Stimulated activated CD8-positive, alpha-beta memory T cell treated with anti-CD3 and anti-CD28 coated beads, Interleukin-7, amount 100 ng/mL, for 24 hours (primary cell): Measurements from ENCODE around the gene AASDH.

ENCODE experiments used
- DNase-seq: peaks from one replicate; pipeline ENCODE4 v3.0.0-alpha.2; 2020; ENCODE audit warnings: low read depth

AASDH gene

DNA sequence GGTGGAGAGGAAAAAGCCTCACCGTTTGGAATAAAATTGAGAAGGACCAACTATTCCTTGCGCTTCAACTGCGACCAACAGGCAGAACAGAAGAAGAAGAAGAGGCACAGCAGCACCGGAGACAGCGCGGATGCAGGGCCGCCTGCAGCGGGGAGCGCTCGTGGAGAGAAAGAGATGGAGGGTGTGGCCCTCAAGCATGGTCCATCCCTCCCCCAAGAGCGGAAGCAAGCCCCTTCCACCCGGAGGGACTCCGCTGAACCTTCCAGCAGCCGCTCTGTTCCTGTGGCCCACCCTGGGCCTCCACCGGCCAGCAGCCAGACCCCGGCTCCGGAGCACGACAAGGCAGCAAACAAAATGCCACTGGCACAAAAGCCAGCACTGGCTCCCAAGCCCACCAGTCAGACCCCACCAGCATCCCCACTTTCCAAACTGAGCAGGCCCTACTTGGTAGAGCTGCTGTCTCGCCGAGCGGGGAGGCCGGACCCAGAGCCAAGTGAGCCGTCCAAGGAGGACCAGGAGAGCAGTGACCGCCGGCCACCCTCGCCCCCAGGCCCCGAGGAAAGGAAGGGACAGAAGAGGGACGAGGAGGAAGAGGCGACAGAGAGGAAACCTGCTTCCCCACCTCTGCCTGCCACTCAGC lies 71.2 kb downstream of the AASDH start:
- no peak for DNase-seq

DNA sequence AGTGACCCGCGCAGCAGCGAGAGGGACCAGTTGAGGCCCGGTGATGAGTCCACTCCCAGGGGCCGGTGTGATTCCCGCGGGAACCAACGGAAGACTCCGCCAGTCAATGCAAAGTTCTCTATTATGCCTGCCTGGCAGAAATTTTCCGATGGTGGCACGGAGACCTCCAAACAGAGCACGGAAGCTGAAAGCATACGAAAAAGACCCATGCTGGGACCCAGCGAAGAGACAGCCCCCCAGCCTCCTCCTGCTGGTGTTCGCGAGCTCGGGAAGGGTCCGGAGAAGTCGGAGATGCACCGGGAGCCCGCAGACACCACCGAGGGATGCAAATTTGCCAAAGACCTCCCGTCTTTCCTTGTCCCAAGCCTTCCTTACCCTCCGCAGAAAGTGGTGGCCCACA lies 71.7 kb downstream of the AASDH start:
- no peak for DNase-seq

DNA sequence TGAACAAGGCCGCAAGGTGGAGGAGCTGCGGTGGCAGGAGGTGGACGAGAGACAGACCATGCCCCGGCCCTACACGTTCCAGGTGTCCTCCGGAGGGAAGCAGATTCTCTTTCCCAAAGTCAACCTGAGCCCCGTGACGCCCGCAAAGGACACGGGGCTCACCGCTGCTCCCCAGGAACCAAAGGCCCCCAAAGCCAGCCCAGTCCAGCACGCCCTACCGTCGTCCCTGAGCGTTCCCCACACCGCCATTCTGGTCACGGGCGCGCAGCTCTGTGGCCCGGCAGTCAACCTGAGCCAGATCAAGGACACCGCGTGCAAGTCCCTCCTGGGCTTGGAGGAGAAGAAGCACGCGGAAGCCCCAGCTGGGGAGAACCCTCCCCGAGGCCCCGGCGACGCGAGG lies 72.2 kb downstream of the AASDH start:
- DNase-seq: no peak

DNA sequence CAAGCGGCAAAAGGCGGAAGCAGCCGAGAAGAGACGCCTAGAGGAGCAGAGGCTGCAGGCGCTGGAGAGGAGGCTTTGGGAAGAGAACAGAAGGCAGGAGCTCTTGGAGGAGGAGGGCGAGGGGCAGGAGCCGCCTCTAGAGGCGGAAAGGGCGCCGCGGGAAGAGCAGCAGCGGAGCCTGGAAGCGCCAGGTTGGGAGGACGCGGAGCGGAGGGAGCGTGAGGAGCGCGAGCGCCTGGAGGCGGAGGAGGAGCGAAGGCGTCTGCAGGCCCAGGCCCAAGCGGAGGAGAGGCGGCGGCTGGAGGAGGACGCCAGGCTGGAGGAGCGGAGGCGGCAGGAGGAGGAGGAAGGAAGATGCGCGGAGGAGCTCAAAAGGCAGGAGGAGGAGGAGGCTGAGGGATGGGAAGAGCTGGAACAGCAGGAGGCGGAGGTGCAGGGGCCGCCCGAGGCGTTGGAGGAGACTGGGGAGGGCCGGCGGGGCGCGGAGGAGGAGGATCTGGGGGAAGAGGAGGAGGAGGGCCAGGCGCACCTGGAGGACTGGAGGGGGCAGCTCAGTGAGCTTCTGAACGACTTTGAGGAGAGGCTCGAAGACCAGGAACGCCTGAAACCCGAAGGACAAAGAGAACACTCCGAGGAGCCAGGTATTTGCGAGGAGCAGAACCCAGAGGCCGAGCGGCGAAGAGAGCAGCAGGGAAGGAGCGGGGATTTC lies 72.9 kb downstream of the AASDH start:
- DNase-seq: no peak

DNA sequence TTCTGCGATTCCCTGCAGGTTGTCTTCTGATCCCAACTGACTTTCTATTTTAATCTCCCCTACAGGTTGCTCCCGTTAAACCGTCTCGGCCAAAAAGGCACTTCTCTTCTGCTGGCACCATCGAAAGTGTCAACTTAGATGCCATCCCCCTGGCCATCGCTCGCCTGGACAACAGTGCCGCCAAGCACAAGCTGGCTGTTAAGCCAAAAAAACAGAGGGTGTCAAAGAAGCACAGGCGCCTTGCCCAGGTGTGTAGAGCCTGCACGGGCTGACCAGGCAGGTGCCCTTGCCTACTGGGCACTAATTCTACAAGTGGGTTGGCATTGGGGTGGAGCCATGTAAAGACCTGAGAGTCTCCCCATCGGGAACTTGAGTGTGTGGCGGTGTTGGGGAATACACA lies 74.2 kb downstream of the AASDH start:
- no peak for DNase-seq

DNA sequence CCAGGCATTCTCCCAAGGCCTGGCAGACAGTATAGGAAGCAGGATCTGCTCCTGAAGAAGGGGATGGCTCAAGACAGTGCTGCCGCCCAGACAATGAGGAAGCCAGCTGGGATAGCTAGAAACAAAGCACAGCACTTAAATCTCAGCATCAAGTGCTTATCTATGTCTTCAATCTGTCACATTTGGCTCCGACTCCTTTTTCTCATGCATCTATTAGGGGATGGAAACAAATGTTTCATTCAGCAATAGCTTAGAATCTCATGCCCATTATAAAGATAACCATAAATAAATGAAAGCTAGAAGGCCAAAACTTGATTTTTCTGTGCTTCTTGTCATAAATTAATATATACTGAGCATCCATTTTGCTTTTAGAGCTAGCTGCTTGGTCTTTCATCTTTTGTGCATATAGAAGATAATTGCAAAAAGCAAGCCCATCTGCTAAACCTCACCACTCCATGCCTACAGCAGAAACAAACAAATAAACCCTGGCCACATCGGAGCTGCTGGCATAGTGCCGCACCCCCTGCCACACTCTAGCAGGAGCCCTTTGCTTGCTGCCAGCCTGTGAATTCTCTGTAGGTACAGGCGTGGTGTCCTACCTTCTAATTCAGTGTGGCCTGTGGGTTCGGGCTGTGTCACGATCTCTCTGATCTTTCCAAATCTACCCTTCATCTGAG lies 75.9 kb downstream of the AASDH start:
- DNase-seq: no peak

DNA sequence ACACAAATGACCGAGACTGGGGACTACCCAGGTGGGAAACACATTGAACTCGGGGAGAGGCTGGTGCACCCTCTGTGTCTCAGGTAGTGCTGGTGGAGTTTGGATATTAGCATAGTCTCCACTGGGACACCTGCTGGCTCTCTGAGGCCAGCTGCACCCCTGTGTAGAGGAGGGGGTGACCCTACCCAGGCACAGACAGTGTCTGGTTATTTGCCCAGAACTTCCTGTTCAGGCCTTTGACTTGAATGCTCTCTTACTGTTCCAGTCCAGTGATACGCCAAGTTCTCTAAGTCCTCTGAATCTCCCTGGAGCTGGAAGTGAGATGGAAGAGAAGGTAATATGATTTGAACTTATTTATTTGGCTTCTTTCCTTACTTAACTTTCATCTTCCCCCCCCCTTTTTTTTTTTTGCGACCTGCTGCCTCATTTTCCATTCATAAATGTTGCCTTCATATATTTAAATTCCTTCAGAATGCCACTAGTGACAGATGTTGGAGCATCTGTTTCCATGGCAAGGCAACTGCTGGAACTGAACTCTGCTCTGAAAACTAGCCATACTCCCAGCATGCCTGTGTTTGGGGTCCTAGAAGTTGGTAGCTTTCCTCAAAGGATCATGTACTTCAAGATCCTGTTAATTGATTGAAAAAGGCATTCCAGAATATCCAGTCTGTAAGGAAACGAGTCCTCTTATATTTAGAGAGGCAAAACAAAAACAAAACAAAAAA lies 76.7 kb downstream of the AASDH start:
- no peak for DNase-seq

DNA sequence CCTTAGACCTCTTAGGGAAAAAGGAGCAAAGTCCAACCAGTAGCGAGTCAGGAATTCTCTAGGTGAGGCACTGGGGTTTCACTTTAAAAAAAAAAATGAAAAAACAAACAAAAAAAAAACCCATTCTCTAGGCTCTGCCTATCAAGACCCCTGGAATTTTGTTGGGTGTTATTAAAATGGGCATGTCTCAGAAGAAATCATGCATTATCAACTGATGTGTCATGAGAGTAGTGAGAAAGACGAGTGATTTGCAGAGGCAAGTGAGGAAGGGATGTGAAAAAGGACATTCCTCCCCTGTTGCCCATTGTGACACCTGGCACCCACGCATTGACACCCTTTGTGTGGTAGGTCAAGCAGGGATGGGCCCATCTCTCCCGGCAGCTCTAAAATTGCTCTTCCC lies 78.9 kb downstream of the AASDH start:
- DNase-seq: no peak

DNA sequence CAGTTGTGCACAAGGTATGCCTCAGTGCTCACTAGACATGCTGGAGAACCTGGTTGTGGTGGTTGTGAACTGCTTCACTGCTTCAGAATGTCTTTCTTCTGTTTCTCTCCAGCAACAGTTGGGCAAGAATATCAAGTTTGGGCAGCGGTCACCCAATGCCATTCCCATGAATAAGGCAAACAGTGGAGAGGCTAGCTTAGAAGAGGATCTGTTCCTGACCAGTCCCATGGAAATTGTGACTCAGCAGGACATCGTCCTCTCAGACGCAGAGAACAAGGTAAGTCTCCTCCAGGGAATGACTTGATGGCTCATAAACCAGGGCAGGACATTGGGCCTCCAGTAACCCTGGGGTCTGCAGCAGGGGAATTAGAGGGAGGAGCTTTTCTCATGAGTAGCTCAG lies 79.9 kb downstream of the AASDH start:
- DNase-seq: no peak

DNA sequence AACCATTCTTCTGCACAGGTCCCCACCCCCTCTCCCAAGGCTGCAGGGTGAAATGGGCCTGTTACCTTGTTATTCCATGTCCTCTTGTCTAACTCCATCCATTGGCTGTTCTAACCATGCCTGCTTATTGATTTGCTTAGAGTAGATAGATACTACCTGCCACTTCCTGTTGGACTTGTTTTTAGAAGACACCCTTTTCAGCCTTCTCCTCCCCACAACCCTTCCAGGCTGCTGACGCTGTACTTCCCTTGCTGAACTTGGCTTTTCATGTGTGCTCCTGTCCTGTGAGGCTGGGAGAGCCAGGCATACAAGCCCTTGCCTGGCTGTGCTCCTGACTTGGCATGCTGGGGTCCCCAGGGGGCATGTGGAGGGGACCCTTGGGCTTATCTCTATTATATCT lies 81.9 kb downstream of the AASDH start:
- no peak for DNase-seq

DNA sequence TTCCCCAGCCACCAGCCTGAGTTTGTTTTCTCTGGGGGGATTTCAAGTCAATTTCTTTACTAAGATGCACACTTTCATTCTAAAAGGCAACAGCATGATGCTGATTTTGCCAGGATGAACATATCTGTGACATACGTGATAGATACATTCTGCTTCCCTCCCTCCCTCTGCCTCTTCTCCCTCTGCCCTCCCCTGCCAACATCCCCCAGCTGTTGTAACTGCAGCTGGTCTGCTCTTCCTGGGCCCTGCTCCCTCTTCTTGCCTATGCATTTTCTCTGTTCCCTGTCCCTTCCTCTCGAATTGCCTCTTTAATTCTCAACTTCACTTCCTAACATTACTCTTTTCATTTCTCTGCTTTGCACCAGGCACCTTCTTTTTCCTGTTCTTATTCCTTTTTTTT lies 83.4 kb downstream of the AASDH start:
- no peak for DNase-seq

DNA sequence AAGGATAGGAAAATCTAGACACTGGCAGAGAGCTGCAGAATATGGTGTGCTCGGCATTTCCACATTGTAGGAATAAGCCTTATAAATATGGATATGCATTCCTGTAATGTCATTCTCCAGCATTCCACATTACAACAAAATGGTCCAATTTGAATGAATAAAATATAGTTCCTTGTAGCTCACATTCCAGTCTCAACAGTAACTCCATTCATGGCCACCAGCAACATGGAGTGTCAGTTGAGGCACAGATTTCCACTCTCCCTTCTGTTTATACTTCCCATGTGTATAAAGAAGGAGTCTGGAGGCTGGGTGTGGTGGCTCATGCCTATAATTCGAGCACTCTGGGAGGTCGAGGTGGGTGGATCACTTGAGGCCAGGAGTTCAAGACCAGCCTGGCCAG lies 84.5 kb downstream of the AASDH start:
- DNase-seq: no peak

DNA sequence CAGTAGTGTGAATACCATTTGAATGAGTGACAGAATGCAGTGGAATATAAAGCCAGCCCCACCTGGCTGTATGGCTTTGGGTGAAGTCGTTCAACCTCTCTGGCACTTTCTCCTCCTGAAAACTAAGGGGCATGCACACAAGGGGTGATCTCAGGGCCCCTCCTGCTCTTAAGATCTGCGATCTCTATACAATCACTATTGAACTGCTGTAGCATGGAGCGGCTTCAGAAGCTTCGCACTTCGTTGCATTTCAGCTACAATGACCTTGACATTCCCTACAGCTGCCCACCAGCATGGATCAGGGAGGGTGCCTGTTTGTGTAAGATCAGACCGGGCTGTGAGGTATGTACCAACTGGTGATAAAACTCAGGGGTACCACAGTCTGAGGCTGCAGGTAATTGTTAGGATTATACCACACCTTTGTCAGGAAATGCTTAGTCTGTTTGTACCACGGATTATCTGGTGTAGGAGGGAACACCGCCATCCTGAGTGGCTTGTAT lies 85.2 kb downstream of the AASDH start:
- DNase-seq: no peak

DNA sequence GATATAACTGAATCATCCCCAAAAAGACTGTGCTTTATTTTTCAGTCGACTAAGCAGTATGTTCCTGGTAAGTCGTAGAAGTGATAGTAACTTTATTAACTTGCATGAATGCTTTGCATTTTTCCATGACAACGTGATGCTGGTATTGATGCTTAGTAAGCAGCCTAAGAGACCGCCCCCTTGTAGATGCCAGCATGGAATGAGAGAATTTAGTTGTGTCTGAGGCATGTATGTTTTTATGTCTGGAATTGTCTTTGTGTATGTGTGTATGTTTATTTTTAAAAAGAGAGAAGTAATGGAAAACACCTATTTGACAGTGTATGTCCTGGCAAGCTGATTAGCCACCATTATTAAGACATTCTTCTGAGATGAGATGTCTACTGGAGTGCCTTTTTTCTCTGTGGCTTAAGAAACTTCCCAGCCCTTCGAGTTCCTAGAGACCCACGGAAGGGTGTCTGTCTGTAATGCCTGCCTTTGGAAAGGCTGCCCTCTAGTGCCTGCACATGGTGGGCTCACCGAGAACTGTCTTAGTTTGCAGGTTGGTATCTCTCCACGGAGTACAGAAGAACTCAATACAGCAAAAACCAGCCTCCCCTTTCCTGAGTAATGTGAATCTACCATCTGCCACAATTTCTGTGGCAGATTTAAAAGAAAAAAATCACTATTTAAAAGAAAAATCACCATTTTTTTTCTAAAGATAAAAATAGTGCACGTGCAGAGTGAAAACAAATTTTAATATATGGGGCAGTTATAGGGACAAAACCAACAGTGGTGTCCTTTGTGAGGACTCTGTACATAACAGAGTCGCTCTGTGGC lies 85.9 kb downstream of the AASDH start:
- peak; percentile 21 for DNase-seq

DNA sequence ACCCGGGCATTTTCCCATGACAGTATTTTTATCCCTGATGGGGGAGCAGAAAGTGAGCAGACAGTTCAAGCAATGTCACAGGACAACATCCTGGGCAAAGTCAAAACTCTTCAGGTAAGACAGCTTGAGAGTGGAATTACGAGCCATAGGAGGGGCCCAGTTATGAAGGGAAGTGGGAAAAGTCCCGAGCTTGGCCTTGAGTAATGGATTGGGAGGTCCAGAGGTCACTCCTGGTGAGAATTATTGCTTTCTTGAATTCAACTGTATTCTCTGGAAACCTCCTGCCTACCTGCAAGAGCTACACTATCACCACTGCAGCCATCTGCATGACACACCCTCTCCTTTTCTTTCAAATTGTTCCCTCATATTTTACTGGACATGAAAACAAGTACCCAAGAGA lies 89.1 kb downstream of the AASDH start:
- no peak for DNase-seq

DNA sequence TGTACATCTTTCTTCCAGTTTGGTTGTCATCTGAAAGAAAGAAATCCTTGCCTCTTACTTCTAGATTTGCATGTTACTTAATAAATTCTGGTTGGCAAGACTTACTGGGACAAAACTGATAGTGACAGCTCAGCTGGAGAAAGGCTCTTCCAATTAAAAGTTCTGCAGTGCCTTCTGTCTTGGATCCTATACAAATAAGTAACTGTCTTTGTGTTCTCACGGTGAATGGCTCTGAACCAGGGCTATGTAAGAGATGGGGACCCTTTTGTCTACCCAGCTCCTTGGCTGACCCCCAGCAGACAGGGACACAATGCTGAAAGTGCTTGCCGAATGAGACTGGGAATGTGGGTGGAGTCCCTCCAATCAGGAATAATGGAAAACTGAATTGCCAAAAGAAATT lies 89.5 kb downstream of the AASDH start:
- DNase-seq: no peak

DNA sequence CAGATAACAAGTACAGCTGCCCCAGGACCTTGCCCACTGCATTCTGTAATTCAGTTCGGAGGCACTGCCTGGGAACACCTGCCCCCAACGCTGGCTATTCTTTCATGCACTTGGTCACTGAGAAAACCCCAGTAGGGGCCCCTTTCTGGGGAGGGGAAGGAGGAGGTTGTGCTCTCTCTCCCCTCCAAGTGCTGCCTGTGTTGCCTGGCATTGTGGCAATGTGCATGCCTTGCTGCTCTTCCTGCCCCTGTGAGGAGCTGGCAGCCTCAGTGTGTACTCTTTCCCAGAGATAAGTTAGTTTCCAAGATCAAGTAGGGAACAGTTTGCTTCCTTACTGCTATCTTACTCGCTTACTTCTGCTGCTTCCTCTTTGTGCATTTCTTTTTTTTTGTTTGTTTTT lies 90.8 kb downstream of the AASDH start:
- no peak for DNase-seq

DNA sequence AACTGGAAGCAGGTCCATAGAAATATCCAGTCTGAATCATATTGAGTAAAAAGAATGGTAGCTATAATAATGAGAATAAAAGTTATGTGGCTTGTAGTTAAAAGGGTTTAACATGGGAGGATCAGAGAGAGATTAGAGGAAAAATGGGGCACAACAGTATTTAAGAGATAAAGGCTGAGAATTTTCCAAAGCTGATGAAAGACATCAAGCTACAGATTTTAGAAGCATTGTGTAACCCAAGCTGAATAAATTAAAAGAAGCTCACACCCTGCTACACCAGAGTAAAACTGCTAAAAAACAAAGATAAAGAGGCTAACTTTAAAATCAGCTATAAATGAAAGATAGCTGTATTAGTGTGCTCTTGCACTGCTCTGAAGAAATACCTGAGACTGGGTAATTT lies 94.2 kb downstream of the AASDH start:
- DNase-seq: no peak

DNA sequence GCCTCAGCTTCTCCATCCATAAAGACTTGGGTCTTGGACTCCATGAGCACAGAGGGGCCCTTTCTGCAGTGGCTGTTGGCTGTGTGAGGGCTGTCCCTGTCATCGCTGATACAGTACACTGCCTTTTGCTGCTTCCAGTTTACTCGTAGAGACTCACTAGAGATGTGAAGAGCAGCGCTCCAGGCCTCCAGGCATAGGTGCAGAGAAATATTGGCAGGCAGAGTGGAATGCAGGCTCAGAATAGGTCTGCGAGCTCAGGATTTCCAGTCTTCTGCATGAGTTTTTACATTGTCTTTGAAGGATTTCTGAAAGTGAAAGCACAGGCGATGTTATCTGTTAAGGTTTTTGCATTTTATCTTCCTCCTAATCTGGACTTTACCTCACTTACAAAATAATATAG lies 97.4 kb downstream of the AASDH start:
- no peak for DNase-seq

DNA sequence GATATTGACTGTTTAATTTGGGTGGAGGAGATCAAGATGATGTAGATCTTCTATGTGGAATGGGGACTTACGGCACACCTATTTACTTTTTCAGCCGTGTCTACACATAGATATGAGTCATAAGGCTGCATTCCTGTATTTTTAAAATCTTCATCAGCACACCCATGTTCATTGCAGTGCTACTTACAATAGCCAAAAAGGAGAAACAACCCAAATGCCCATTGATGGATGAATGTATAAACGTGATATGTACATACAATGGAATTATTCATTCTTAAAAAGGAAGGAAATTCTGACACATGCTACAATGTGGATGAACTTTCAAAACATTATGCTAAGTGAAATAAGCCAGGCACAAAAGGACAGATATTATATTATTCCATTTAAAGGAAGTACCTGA lies 98.6 kb downstream of the AASDH start:
- DNase-seq: no peak
